NB4 (cell line): Measurements from ENCODE around the gene SNX18.

Experiments
- POLR2A ChIP-seq: IDR thresholded peaks from 2 replicates; pipeline ENCODE4 v1.6.1; 2011; ENCODE audit warnings: mild to moderate bottlenecking; ENCODE audit not compliant: insufficient read length; ENCODE audit errors: extremely low read depth
- TF ChIP-seq, protein P1 (sequence below): IDR thresholded peaks from 2 replicates; pipeline ENCODE4 v1.6.1; 2011; ENCODE audit warnings: low read depth, low read length
- TF ChIP-seq, protein P2 (sequence below): IDR thresholded peaks from one replicate; pipeline ENCODE4 v1.5.1; 2012; ENCODE audit warnings: low read depth, low read length

DNA sequence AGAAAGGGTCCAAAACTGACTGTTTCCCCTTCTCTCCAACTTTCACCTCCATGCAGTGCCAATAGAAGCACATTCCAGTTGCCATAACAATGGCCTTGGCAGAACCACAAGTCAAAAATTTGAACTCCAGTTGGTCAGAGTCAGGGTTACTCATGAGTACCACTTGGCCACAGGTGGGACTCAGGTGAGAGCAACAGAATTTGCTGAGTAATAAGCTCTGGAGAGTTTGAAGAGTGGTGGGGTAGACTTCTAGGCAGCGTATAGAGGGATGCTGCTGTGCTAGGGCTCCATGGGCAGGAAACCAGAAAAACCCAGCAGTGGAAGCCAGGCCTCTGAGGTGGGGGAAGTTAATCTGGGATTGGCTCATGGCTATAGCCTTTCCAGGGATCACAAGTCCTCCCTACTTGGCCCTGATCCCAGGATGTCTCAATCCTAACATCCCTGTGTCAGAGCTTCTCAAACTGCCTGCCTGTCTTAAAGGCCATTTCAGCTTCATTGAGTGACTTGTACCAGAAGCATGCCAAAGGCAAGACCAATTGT is 30.2 kb downstream of the SNX18 start:
- TF ChIP-seq POLR2A, result no peak
- TF ChIP-seq, protein P1, sequence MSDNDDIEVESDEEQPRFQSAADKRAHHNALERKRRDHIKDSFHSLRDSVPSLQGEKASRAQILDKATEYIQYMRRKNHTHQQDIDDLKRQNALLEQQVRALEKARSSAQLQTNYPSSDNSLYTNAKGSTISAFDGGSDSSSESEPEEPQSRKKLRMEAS, result no peak
- TF ChIP-seq, protein P2, sequence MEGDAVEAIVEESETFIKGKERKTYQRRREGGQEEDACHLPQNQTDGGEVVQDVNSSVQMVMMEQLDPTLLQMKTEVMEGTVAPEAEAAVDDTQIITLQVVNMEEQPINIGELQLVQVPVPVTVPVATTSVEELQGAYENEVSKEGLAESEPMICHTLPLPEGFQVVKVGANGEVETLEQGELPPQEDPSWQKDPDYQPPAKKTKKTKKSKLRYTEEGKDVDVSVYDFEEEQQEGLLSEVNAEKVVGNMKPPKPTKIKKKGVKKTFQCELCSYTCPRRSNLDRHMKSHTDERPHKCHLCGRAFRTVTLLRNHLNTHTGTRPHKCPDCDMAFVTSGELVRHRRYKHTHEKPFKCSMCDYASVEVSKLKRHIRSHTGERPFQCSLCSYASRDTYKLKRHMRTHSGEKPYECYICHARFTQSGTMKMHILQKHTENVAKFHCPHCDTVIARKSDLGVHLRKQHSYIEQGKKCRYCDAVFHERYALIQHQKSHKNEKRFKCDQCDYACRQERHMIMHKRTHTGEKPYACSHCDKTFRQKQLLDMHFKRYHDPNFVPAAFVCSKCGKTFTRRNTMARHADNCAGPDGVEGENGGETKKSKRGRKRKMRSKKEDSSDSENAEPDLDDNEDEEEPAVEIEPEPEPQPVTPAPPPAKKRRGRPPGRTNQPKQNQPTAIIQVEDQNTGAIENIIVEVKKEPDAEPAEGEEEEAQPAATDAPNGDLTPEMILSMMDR, result no peak
